ENCODE measurements around the gene PATJ. TPM values are rescaled to one million over a fixed set of nuclear protein-coding genes. Genes with fewer than 3 reads are reported as not detected.
"Not testable (repeated sequence)": the region's sequence is repeated elsewhere in the genome, so short reads cannot be mapped to it uniquely, and the experiment has no call there.

PATJ gene
- total RNA-seq, 1 donor from 2014 or later, result 71.2 TPM

GRCh38 chr1:61925591-61926298 is 183.5 kb downstream of the PATJ start:
- DNase-seq (ENCODE audit: low spot score), result no peak
- intact Hi-C loops (cut with DNase I), result no loop called here

- intact Hi-C loops (cut with DNase I), result no loop called here
- DNase-seq (ENCODE audit: low spot score), result no peak
Observed at GRCh38 chr1:61926597-61926996, 184.3 kb downstream of the PATJ start.

- no peak for DNase-seq (ENCODE audit: low spot score)
- intact Hi-C loops (cut with DNase I), result no loop called here
Observed at GRCh38 chr1:61930116-61930645, 187.9 kb downstream of the PATJ start.

DNA sequence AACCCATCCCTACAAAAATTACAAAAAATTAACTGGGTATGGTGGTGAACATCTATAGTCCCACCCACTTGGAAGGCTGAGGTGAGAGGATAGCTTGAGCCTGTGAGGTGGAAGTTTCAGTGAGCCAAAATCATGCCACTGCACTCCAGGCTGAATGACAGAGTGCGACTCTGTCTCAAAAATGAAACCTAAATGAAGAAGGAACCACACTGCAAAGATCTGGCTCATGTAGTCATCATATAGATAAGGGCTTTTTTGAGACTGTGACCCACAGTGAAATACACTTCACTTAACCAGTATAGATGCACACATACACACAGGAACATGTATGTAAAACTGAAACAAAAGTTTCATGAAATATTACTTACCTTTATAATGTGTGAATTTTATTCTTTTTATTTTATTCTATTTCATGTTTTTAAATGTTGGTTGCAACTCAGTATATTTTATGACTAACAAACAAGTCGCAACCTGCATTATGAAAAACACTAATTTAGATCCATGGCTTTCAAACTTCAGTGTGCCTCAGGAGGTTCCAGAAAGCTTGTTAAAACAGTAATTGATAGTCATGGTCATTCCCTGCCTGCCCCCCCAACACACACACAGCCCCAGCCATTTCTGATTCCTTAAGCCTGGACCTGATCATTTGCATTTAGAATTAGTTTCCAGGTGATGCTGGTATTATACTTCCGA is 189.5 kb downstream of the PATJ start:
- no peak for DNase-seq (ENCODE audit: low spot score)
- intact Hi-C loops (cut with DNase I), result no loop called here

- intact Hi-C loops (cut with DNase I), result no loop called here
Observed at GRCh38 chr1:61935516-61935915, 193.2 kb downstream of the PATJ start.

DNA sequence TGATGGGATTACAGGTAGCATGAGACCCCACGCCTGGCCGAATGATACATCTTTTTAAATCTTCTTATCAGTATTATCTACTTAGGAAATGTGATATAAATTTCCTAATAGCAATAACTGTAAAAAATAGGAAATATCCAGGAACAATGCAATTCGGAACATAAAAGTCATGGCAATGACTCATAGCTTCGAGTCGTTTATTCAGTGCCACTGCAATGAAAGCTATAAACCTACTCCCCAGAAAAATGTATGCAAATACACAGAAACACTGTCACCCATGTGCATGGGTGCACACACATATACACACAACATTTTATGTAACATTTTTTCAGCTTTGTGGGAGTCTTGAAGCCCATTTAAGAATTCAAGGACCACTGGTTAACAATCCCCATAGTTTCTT is 194.6 kb downstream of the PATJ start:
- DNase-seq (ENCODE audit: low spot score), result no peak
- intact Hi-C loops (cut with DNase I), result no loop called here

More at GRCh38 chr1:61935516-61935915, 193.2 kb downstream of the PATJ start:
- no peak for DNase-seq (ENCODE audit: low spot score)

GRCh38 chr1:61941794-61942193 is 199.5 kb downstream of the PATJ start:
- intact Hi-C loops (cut with DNase I), result no loop called here

GRCh38 chr1:61942856-61943255 is 200.6 kb downstream of the PATJ start:
- no peak for DNase-seq (ENCODE audit: low spot score)
- intact Hi-C loops (cut with DNase I), result no loop called here

More at GRCh38 chr1:61941794-61942193, 199.5 kb downstream of the PATJ start:
- no peak for DNase-seq (ENCODE audit: low spot score)

DNA sequence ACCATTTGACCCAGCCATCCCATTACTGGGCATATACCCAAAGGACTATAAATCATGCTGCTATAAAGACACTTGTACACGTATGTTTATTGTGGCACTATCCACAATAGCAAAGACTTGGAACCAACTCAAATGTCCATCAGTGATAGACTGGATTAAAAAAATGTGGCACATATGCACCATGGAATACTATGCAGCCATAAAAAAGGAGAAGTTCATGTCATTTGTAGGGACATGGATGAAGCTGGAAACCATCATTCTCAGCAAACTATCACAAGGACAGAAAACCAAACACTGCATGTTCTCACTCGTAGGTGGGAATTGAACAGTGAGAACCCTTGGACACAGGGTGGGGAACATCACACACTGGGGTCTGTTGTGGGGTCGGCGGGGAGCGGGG is 206.4 kb downstream of the PATJ start:
- intact Hi-C loops (cut with DNase I); DNase-seq (ENCODE audit: low spot score): not testable (repeated sequence)

DNA sequence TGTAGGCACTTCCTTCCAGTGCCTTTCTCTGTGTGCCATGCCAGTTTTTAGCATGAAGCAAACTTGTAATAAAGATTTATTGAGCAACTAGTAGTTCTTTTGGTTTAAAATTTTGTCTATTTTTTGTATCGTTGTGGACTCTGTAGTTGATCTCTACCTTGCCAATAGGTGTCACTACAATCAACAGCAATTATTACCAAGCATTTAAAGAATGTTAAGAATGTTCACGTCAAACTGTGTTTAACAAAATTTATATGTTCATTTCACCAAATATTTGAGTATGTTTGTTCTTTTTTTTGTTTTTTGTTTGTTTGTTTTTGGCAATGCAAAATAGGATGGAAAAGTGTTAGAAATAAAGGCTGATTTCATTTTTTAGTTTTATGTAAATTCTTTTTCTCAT is 208.1 kb downstream of the PATJ start:
- intact Hi-C loops (cut with DNase I), result loop anchor here (5.0 kb wide), 1 partner anchor 83 kb away; no protein-coding TSS in a partner anchor

GRCh38 chr1:61951731-61952580 is 209.7 kb downstream of the PATJ start:
- intact Hi-C loops (cut with DNase I), result loop anchor here (2.0 to 5.0 kb wide), 2 partner anchors 85 to 117 kb away; no protein-coding TSS in a partner anchor
- DNase-seq (ENCODE audit: low spot score), result no peak

More for the DNA sequence above, 208.1 kb downstream of the PATJ start:
- no peak for DNase-seq (ENCODE audit: low spot score)

GRCh38 chr1:61952675-61953074 is 210.4 kb downstream of the PATJ start:
- intact Hi-C loops (cut with DNase I), result loop anchor here (2.0 to 5.0 kb wide), 2 partner anchors 85 to 116 kb away; no protein-coding TSS in a partner anchor
- DNase-seq (ENCODE audit: low spot score), result no peak

GRCh38 chr1:61953076-61953789 is 211.0 kb downstream of the PATJ start:
- intact Hi-C loops (cut with DNase I), result loop anchor here (2.0 to 5.0 kb wide), 2 partner anchors 86 to 116 kb away; no protein-coding TSS in a partner anchor

DNA sequence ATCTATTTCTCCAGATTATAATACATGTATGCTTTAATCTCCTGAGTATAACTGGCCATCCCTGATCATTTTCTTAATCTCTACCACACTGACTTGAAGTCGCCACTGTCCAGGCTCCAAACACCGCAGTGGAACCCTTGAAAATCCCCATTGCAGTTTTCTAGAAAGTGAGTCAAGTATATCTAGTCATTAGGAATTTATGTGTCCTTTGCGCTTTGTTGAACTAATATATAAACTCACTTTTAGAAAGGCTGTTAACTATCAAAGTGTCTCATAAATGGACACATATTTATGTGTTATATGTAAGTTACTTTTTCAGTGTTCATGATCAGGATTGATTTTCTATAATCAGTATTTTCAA is 211.5 kb downstream of the PATJ start:
- intact Hi-C loops (cut with DNase I), result loop anchor here (2.0 to 5.0 kb wide), 2 partner anchors 86 to 115 kb away; no protein-coding TSS in a partner anchor
- DNase-seq (ENCODE audit: low spot score), result no peak

More at GRCh38 chr1:61953076-61953789, 211.0 kb downstream of the PATJ start:
- DNase-seq (ENCODE audit: low spot score), result no peak

DNA sequence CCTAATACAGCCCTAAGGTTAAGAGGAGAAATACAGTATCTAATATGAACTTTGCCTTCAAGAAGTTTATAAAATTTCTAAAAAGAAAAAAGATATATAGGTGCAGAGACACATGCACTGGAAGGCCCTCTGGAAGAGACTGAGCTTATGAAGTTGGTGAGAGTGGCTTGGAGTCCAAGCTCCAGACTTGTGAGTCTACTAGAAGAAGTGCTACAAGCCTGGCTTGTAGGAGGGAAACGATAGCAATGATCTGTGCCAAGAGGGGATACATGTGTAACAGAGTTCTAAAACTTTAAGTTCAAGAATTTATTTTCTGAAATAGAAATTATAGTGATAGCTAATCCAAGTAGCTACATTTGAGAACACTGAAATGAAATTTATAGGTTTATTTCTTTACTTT is 213.0 kb downstream of the PATJ start:
- intact Hi-C loops (cut with DNase I), result no loop called here
- DNase-seq (ENCODE audit: low spot score), result no peak

DNA sequence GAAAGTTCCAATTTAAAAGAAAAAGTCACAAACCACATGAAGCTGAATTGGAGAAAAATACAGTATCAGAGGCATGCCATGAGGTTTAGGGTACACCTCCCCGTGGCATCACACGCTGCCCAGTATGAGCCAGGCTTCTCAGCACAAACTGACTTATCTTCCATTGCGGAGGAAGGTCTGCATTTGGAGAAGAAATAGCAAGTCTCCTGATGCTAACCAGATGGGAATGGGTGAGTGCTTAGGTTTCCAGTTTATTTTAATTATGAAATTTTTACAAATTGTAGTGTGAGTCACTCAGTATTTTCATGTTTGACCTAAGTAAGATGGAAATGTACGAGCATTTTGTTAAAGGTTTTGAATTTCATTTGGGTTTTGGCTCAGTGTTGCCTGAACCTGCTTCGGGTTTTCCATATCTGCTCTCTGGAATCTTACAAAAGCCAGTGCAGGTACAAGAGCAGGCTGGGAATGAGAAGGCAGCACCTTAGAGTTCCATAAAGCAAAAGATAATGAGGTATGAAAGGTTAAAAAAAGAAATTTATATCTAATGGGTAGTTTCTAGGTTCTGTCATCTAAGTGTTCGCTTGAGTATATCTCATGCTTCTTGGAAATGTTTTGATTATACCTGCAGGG is 213.9 kb downstream of the PATJ start:
- no peak for DNase-seq (ENCODE audit: low spot score)
- intact Hi-C loops (cut with DNase I), result no loop called here

DNA sequence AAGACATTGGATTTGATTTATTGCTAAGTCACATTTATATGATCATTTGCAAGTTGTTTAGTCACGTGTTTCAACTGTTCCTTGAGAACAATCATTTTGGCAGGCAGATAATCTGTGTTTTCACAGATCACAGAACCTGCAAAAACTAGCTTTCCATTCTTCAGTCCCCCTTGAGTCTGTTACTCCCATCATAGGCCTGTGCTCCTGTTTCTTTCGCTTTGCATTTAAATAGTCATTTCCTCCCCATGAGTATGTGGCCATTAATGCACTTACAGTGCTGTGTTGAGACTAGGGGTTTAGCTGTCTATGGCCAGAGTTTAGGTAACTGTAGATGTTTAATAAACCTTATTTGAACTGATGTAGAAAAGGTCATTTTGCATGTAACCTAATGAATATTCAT is 214.5 kb downstream of the PATJ start:
- intact Hi-C loops (cut with DNase I), result no loop called here
- no peak for DNase-seq (ENCODE audit: low spot score)

GRCh38 chr1:61961009-61961408 is 218.7 kb downstream of the PATJ start:
- intact Hi-C loops (cut with DNase I), result no loop called here
- no peak for DNase-seq (ENCODE audit: low spot score)

- DNase-seq (ENCODE audit: low spot score), result no peak
- intact Hi-C loops (cut with DNase I), result no loop called here
Observed at GRCh38 chr1:61962631-61963030, 220.4 kb downstream of the PATJ start.
